Suprapubic skin (tissue), 4 donors: ENCODE results near the gene TRIM66.

Experiments
- EP300 ChIP-seq: sonication (generic); formaldehyde crosslinking; IDR thresholded peaks from one replicate; pipeline ENCODE4 v1.6.1; 2017; ENCODE audit warnings: antibody characterized with exemption
- POLR2A ChIP-seq, 2 donors: fragments of 450-650 bp; IDR thresholded peaks; one replicate each; pipeline ENCODE4 v1.6.1; 2017; ENCODE audit warnings: antibody characterized with exemption in 2 of 2, mild to moderate bottlenecking in 2 of 2, moderate library complexity in 2 of 2
- POLR2AphosphoS5 ChIP-seq, 3 donors: sonication (generic); formaldehyde crosslinking; IDR thresholded peaks; one replicate each; pipeline ENCODE4 v1.6.1; 2017; ENCODE audit warnings: antibody characterized with exemption in 3 of 3
- TF ChIP-seq, protein P1 (sequence below), 2 donors: fragments of 200-600 bp in 1 of 2; fragments of 450-650 bp in 1 of 2; sonication (generic) in 1 of 2; IDR thresholded peaks; one replicate each; pipeline ENCODE4 v1.5.1; 2016 to 2019; ENCODE audit warnings: antibody characterized with exemption in 2 of 2, mild to moderate bottlenecking in 1 of 2, moderate library complexity in 1 of 2

- TF ChIP-seq, protein P1, sequence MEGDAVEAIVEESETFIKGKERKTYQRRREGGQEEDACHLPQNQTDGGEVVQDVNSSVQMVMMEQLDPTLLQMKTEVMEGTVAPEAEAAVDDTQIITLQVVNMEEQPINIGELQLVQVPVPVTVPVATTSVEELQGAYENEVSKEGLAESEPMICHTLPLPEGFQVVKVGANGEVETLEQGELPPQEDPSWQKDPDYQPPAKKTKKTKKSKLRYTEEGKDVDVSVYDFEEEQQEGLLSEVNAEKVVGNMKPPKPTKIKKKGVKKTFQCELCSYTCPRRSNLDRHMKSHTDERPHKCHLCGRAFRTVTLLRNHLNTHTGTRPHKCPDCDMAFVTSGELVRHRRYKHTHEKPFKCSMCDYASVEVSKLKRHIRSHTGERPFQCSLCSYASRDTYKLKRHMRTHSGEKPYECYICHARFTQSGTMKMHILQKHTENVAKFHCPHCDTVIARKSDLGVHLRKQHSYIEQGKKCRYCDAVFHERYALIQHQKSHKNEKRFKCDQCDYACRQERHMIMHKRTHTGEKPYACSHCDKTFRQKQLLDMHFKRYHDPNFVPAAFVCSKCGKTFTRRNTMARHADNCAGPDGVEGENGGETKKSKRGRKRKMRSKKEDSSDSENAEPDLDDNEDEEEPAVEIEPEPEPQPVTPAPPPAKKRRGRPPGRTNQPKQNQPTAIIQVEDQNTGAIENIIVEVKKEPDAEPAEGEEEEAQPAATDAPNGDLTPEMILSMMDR (IDR thresholded peaks at IDR 0.05), result no peak
- no peak for TF ChIP-seq POLR2AphosphoS5 (IDR thresholded peaks at IDR 0.05)
- TF ChIP-seq POLR2A (IDR thresholded peaks at IDR 0.05), result no peak
- TF ChIP-seq EP300, result no peak
Measured at GRCh38 chr11:8712506-8712905, 30.0 kb upstream of the TRIM66 start.
